NCI-H1105 (cell line): ENCODE results near the gene PER2.
"Not testable (repeated sequence)": the region's sequence is repeated elsewhere in the genome, so short reads cannot be mapped to it uniquely, and the experiment has no call there.

Experiments used
- DNase-seq: peaks from one replicate; lab custom pipeline; 2025; lab: John Stamatoyannopoulos, UW

Gene PER2

GRCh38 chr2:238288650-238289573 lies 502 bp upstream of the PER2 start:
- peak; percentile 97 for DNase-seq

- DNase-seq = no peak
Observed at GRCh38 chr2:238286987-238287736, 1.2 kb downstream of the PER2 start.

GRCh38 chr2:238286551-238286950 lies 1.9 kb downstream of the PER2 start:
- no peak for DNase-seq

- no peak for DNase-seq
Observed at GRCh38 chr2:238286095-238286494, 2.3 kb downstream of the PER2 start.

- DNase-seq = no peak
Observed at GRCh38 chr2:238285653-238286082, 2.7 kb downstream of the PER2 start.

- no peak for DNase-seq
Observed at GRCh38 chr2:238284802-238285515, 3.5 kb downstream of the PER2 start.

GRCh38 chr2:238282861-238283738 lies 5.3 kb downstream of the PER2 start:
- DNase-seq = no peak

GRCh38 chr2:238281826-238282480 lies 6.5 kb downstream of the PER2 start:
- DNase-seq = no peak

- DNase-seq = no peak
Observed at GRCh38 chr2:238280083-238280825, 8.2 kb downstream of the PER2 start.

GRCh38 chr2:238279324-238279682 lies 9.1 kb downstream of the PER2 start:
- no peak for DNase-seq

- no peak for DNase-seq
Observed at GRCh38 chr2:238278626-238279323, 9.6 kb downstream of the PER2 start.

GRCh38 chr2:238277695-238278094 lies 10.7 kb downstream of the PER2 start:
- DNase-seq = no peak

- no peak for DNase-seq
Observed at GRCh38 chr2:238274152-238274865, 14.1 kb downstream of the PER2 start.

- not testable (repeated sequence) for DNase-seq
Observed at GRCh38 chr2:238273433-238273832, 15.0 kb downstream of the PER2 start.

GRCh38 chr2:238272156-238272555 lies 16.3 kb downstream of the PER2 start:
- no peak for DNase-seq

GRCh38 chr2:238271686-238272085 lies 16.7 kb downstream of the PER2 start:
- DNase-seq = not testable (repeated sequence)

GRCh38 chr2:238271061-238271554 lies 17.3 kb downstream of the PER2 start:
- DNase-seq = no peak

- no peak for DNase-seq
Observed at GRCh38 chr2:238270606-238271005, 17.8 kb downstream of the PER2 start.

- no peak for DNase-seq
Observed at GRCh38 chr2:238269741-238270140, 18.7 kb downstream of the PER2 start.
